PC-3 (cell line): ENCODE measurements around the gene PCDHGB1. TPM values are rescaled to one million over a fixed set of nuclear protein-coding genes. Genes with fewer than 3 reads are reported as not detected.

Experiments used
- ATAC-seq: fragments of 200-7000 bp; cut with Tn5 transposase; 2 replicates; pipeline ENCODE4 v1.9.1; 2020; ENCODE audit warnings: mild to moderate bottlenecking, moderate library complexity
- BruUV-seq: library from RNA; stranded (reverse); fragments of 400-500 nt; replicated peaks from 2 replicates; lab custom pipeline; 2021; lab: Mats Ljungman, UMichigan
- CTCF ChIA-PET: fragments of 300-600 bp; sonication (Branson Sonifier 250); formaldehyde crosslinking; loops from one replicate; lab custom pipeline; 2022; ENCODE audit warnings: antibody characterized with exemption; lab: Charles Lee
- POLR2A ChIA-PET: fragments of 300-600 bp; sonication (Branson Sonifier 250); formaldehyde crosslinking; loops from one replicate; lab custom pipeline; 2022; ENCODE audit warnings: antibody characterized with exemption; ENCODE audit not compliant: unreplicated experiment; lab: Charles Lee
- DNase-seq: peaks from one replicate; pipeline ENCODE4 v3.0.0-alpha.2; 2015
- H2AFZ ChIP-seq: fragments of 300-600 bp; sonication (generic); 2 replicates; pipeline ENCODE4 v1.6.0; 2016; ENCODE audit warnings: antibody characterized with exemption, low read length
- H3F3A ChIP-seq: fragments of 300-600 bp; sonication (generic); one replicate; pipeline ENCODE4 v1.6.0; 2017; ENCODE audit warnings: antibody characterized with exemption, low read length, control low read depth, mild to moderate bottlenecking; ENCODE audit not compliant: unreplicated experiment
- H3K27ac ChIP-seq: fragments of 300-600 bp; sonication (generic); 2 replicates; pipeline ENCODE4 v1.5.1; 2016; ENCODE audit warnings: mild to moderate bottlenecking, low read length
- H3K27me3 ChIP-seq: fragments of 300-600 bp; sonication (generic); 2 replicates; pipeline ENCODE4 v1.6.1; 2016; ENCODE audit warnings: low read length, mixed read lengths
- H3K36me3 ChIP-seq: fragments of 300-600 bp; sonication (generic); 2 replicates; pipeline ENCODE4 v1.6.1; 2016; ENCODE audit warnings: low read depth, mixed run types, low read length, mixed read lengths
- H3K4me1 ChIP-seq: fragments of 300-600 bp; sonication (generic); 2 replicates; pipeline ENCODE4 v1.5.1; 2016; ENCODE audit warnings: low read length; ENCODE audit not compliant: insufficient read depth
- H3K4me2 ChIP-seq: fragments of 300-600 bp; sonication (generic); 2 replicates; pipeline ENCODE4 v1.6.0; 2016; ENCODE audit warnings: low read length
- H3K4me3 ChIP-seq: fragments of 300-600 bp; sonication (generic); 2 replicates; pipeline ENCODE4 v1.5.1; 2016; ENCODE audit warnings: mild to moderate bottlenecking, low read length, mixed read lengths
- H3K79me2 ChIP-seq: fragments of 300-600 bp; sonication (generic); 2 replicates; pipeline ENCODE4 v1.6.1; 2017; ENCODE audit warnings: low read length, mixed read lengths
- H3K9ac ChIP-seq: fragments of 300-600 bp; sonication (generic); 2 replicates; pipeline ENCODE4 v1.6.0; 2016; ENCODE audit warnings: mild to moderate bottlenecking, low read length
- H3K9me2 ChIP-seq: fragments of 300-600 bp; sonication (generic); replicated peaks from 2 replicates; pipeline ENCODE4 v1.6.1; 2016; ENCODE audit warnings: mixed run types, low read length, mixed read lengths
- H3K9me3 ChIP-seq: fragments of 300-600 bp; sonication (generic); 2 replicates; pipeline ENCODE4 v1.6.1; 2016; ENCODE audit warnings: low read length, mixed read lengths
- H4K20me1 ChIP-seq: fragments of 300-600 bp; sonication (generic); 2 replicates; pipeline ENCODE4 v1.6.1; 2016; ENCODE audit warnings: low read length, mixed read lengths
- CTCF ChIP-seq: fragments of 300-600 bp; sonication (generic); conservative IDR thresholded peaks from 2 replicates; pipeline ENCODE4 v1.5.1; 2017; ENCODE audit warnings: antibody characterized with exemption, low read depth, mild to moderate bottlenecking, low read length
- EZH2 ChIP-seq: fragments of 300-600 bp; sonication (generic); IDR thresholded peaks from one replicate; pipeline ENCODE4 v1.6.1; 2017; ENCODE audit warnings: antibody characterized with exemption, mild to moderate bottlenecking, low read length; ENCODE audit not compliant: unreplicated experiment
- EZH2phosphoT487 ChIP-seq: fragments of 300-600 bp; sonication (generic); IDR thresholded peaks from 2 replicates; pipeline ENCODE4 v1.6.1; 2018; ENCODE audit warnings: mild to moderate bottlenecking, antibody characterized with exemption, low read length, borderline replicate concordance
- intact Hi-C: fragments of 100-400 bp; cut with micrococcal nuclease; formaldehyde crosslinking; loops from 2 replicates; pipeline ENCODE4 v1.9.0; 2023
- total RNA-seq: library from RNA; depleted of rRNA; stranded (reverse); fragments of >200 nt; gene quantifications from 2 replicates; pipeline ENCODE4 v1.2.3, GENCODE V29; 2014; rRNA removed

PCDHGB1 gene
- total RNA-seq, 1 experiment from 2014 or later = 0.04 TPM

GRCh38 chr5:141399555-141400258 is 49.8 kb downstream of the PCDHGB1 start:
- POLR2A ChIA-PET = no interaction called here

More at GRCh38 chr5:141399555-141400258, 49.8 kb downstream of the PCDHGB1 start:
- H3F3A ChIP-seq = no peaks in the 10 kb centered on the region
- H3K9me2 ChIP-seq = no peaks in the 10 kb centered on the region
- H3K4me2 ChIP-seq = no peak overlapping the region
- TF ChIP-seq EZH2 (no peak), EZH2phosphoT487 (no peak), CTCF (no peak)
- peaks cover 7% of the 10 kb centered on the region; the same call in 1 of the 2 replicates for H3K9me3 ChIP-seq
- H3K27me3 ChIP-seq = no peaks in the 10 kb centered on the region
- H3K4me3 ChIP-seq = no peak overlapping the region
- BruUV-seq = no TSS peak
- H3K79me2 ChIP-seq = no peaks in the 10 kb centered on the region
- CTCF ChIA-PET = no interaction called here
- peaks cover 9% of the 10 kb centered on the region; the same call in 1 of the 2 replicates for H3K36me3 ChIP-seq
- H3K4me1 ChIP-seq = no peaks in the 10 kb centered on the region
- intact Hi-C loops = loop anchor here (5.0 kb wide), 1 partner anchor 108 kb away; no protein-coding TSS in a partner anchor
- no peak for DNase-seq
- no peak overlapping the region for H3K27ac ChIP-seq
- no peak overlapping the region for H2AFZ ChIP-seq
- no peak for ATAC-seq
- no peaks in the 10 kb centered on the region for H4K20me1 ChIP-seq
- no peak overlapping the region for H3K9ac ChIP-seq

Other genes starting within 250 kb of the PCDHGB1 start
- 0.36 and 0.58 TPM in 2 replicates for gene PCDHB3, start 249.6 kb upstream of the PCDHGB1 start, total RNA-seq
- gene PCDHB4, start 228.3 kb upstream of the PCDHGB1 start, total RNA-seq = 0.07 and 0.52 TPM in 2 replicates
- gene PCDHB5, start 214.9 kb upstream of the PCDHGB1 start, total RNA-seq = 0.12 and 0.69 TPM in 2 replicates
- not detected in 2 replicates for gene PCDHB6, start 200.0 kb upstream of the PCDHGB1 start, total RNA-seq
- 0.22 TPM in 1 of 2 replicates, not detected in the other for gene PCDHB7, start 177.5 kb upstream of the PCDHGB1 start, total RNA-seq
- 0.22 and 0.40 TPM in 2 replicates for gene PCDHB8, start 172.3 kb upstream of the PCDHGB1 start, total RNA-seq
- 0.46 TPM in 1 of 2 replicates, not detected in the other for gene PCDHB16, start 167.7 kb upstream of the PCDHGB1 start, total RNA-seq
- gene PCDHB9, start 162.9 kb upstream of the PCDHGB1 start, total RNA-seq = 0.23 and 0.73 TPM in 2 replicates
- gene PCDHB10, start 157.7 kb upstream of the PCDHGB1 start, total RNA-seq = 0.33 and 0.35 TPM in 2 replicates
- 0.40 and 0.69 TPM in 2 replicates for gene PCDHB11, start 150.5 kb upstream of the PCDHGB1 start, total RNA-seq
- gene PCDHB12, start 141.4 kb upstream of the PCDHGB1 start, total RNA-seq = 0.15 and 0.63 TPM in 2 replicates
- gene PCDHB13, start 136.2 kb upstream of the PCDHGB1 start, total RNA-seq = 0.40 and 0.52 TPM in 2 replicates
- 0.58 and 0.87 TPM in 2 replicates for gene PCDHB14, start 126.8 kb upstream of the PCDHGB1 start, total RNA-seq
- gene PCDHB15, start 104.7 kb upstream of the PCDHGB1 start, total RNA-seq = not detected in 2 replicates
- gene SLC25A2, start 46.0 kb upstream of the PCDHGB1 start, total RNA-seq = 0.18 and 0.40 TPM in 2 replicates
- 27.6 and 32.3 TPM in 2 replicates for gene TAF7, start 29.3 kb upstream of the PCDHGB1 start, total RNA-seq
- 0.04 and 0.06 TPM in 2 replicates for gene PCDHGA1, start 19.6 kb upstream of the PCDHGB1 start, total RNA-seq
- not detected in 2 replicates for gene PCDHGA2, start 11.3 kb upstream of the PCDHGB1 start, total RNA-seq
- not detected in 2 replicates for gene PCDHGA3, start 6.3 kb upstream of the PCDHGB1 start, total RNA-seq
- 0.04 TPM in 1 of 2 replicates, not detected in the other for gene PCDHGA4, start 4.9 kb downstream of the PCDHGB1 start, total RNA-seq
- 1.4 and 2.2 TPM in 2 replicates for gene PCDHGB2, start 9.9 kb downstream of the PCDHGB1 start, total RNA-seq
- 0.98 and 2.4 TPM in 2 replicates for gene PCDHGA5, start 14.1 kb downstream of the PCDHGB1 start, total RNA-seq
- 1.2 and 1.3 TPM in 2 replicates for gene PCDHGB3, start 20.1 kb downstream of the PCDHGB1 start, total RNA-seq
- gene PCDHGA6, start 23.8 kb downstream of the PCDHGB1 start, total RNA-seq = 1.3 and 1.6 TPM in 2 replicates
- 0.51 and 0.75 TPM in 2 replicates for gene PCDHGA7, start 32.6 kb downstream of the PCDHGB1 start, total RNA-seq
- gene PCDHGB4, start 37.6 kb downstream of the PCDHGB1 start, total RNA-seq = 0.73 and 1.3 TPM in 2 replicates
- gene PCDHGA8, start 42.5 kb downstream of the PCDHGB1 start, total RNA-seq = 0.23 and 0.51 TPM in 2 replicates
- gene PCDHGB5, start 47.8 kb downstream of the PCDHGB1 start, total RNA-seq = 9.0 and 10.3 TPM in 2 replicates
- 1.9 and 2.9 TPM in 2 replicates for gene PCDHGA9, start 52.7 kb downstream of the PCDHGB1 start, total RNA-seq
- 1.1 and 1.8 TPM in 2 replicates for gene PCDHGB6, start 57.9 kb downstream of the PCDHGB1 start, total RNA-seq
- 0.23 and 0.84 TPM in 2 replicates for gene PCDHGA10, start 62.9 kb downstream of the PCDHGB1 start, total RNA-seq
- 0.44 and 1.4 TPM in 2 replicates for gene PCDHGB7, start 67.6 kb downstream of the PCDHGB1 start, total RNA-seq
- gene PCDHGA11, start 71.0 kb downstream of the PCDHGB1 start, total RNA-seq = 0.66 and 0.92 TPM in 2 replicates
- 0.11 and 0.52 TPM in 2 replicates for gene PCDHGA12, start 80.4 kb downstream of the PCDHGB1 start, total RNA-seq
- gene PCDHGC3, start 125.9 kb downstream of the PCDHGB1 start, total RNA-seq = 0.35 and 2.1 TPM in 2 replicates
- 0.58 and 1.5 TPM in 2 replicates for gene PCDHGC4, start 134.9 kb downstream of the PCDHGB1 start, total RNA-seq
- gene PCDHGC5, start 139.0 kb downstream of the PCDHGB1 start, total RNA-seq = 0.40 and 0.46 TPM in 2 replicates